ENCODE results near the gene DKK2.

The DKK2 gene

DNA sequence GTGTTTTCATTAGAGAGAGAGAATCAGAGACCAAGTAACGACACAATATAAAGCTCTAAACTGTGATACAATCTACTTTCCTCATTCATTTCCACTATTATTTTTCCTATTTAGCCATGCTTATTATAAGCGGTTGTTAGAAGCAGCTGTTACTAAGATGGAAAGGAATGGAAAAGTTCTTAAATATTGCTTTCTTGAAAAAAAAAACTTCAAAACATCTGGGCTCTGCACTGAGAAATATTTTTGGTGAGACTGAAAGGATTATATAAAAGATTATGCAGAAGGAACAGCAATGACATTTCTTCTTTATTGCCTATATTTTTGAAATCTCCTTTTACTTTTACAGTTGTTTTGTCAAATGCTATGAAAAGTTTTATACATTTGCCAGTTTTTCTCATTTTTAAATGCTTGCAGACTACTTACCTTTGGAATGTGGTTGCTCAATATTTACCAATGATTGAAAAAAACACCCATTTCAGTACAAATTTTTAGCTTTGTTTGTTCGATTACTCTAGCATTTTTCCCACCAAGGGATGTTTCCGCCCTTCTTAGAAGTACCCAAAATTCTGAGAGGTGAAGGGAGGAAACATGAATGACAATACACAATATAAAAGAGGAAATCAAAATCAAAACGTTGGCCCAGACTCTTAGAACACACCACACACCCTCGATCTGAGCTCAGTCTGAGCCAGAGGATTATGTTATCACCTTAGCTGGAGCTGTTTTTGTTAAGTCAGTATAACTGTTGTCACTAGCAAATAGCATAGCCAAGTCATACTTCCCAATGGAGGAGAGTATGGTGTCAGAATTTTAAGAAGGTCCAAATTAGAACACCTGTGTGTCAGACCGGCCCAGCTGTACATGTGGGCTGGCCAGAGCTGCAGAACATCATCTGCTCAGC is 18.4 kb downstream of the DKK2 start:
- Histone ChIP-seq H3K4me3 (ENCODE audit: low read length) (no peak overlapping the region), H3K9me3 (ENCODE audit: control insufficient read depth, insufficient read depth, low read length) (no peaks in the 10 kb centered on the region), H3K36me3 (ENCODE audit: control insufficient read depth, insufficient read depth, low read length) (no peaks in the 10 kb centered on the region), H3K27me3 (ENCODE audit: control insufficient read depth, insufficient read depth, low read length) (no peaks in the 10 kb centered on the region), H3K27ac (ENCODE audit: low read length) (no peak overlapping the region), H3K4me1 (ENCODE audit: control insufficient read depth, insufficient read depth, low read length) (no peaks in the 10 kb centered on the region)
- no CpG with 5 or more reads among the region's 7 CpGs for WGBS (ENCODE audit: insufficient coverage, insufficient read length)
- DNase-seq (ENCODE audit: low read depth, low spot score) = no peak

DNA sequence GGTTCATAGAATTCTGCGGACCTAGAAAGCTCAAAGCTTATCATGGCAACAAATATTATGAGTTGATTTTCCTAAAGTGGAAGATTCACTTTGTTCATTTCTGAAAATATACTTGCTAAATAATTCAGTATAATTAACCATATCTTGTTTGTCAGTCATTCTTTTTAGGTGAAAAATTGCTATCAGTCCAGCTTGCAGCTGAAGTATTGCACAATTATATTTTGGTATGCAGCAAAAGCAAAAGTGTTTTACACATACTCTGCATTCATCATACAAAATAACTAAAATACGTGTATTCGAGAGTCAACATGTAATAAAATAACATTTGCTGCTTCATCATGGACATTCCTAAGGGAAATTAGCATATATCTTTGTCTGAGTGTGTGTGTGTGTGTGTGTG is 24.8 kb downstream of the DKK2 start:
- no peak for DNase-seq (ENCODE audit: low read depth, low spot score)
- WGBS (ENCODE audit: insufficient coverage, insufficient read length) = no CpG with 5 or more reads among the region's 3 CpGs
- no peaks in the 10 kb centered on the region for H3K9me3 ChIP-seq (ENCODE audit: control insufficient read depth, insufficient read depth, low read length)
- no peaks in the 10 kb centered on the region for H3K27me3 ChIP-seq (ENCODE audit: control insufficient read depth, insufficient read depth, low read length)
- no peak overlapping the region for H3K27ac ChIP-seq (ENCODE audit: low read length)
- H3K36me3 ChIP-seq (ENCODE audit: control insufficient read depth, insufficient read depth, low read length) = no peaks in the 10 kb centered on the region
- H3K4me3 ChIP-seq (ENCODE audit: low read length) = no peak overlapping the region
- no peaks in the 10 kb centered on the region for H3K4me1 ChIP-seq (ENCODE audit: control insufficient read depth, insufficient read depth, low read length)

DNA sequence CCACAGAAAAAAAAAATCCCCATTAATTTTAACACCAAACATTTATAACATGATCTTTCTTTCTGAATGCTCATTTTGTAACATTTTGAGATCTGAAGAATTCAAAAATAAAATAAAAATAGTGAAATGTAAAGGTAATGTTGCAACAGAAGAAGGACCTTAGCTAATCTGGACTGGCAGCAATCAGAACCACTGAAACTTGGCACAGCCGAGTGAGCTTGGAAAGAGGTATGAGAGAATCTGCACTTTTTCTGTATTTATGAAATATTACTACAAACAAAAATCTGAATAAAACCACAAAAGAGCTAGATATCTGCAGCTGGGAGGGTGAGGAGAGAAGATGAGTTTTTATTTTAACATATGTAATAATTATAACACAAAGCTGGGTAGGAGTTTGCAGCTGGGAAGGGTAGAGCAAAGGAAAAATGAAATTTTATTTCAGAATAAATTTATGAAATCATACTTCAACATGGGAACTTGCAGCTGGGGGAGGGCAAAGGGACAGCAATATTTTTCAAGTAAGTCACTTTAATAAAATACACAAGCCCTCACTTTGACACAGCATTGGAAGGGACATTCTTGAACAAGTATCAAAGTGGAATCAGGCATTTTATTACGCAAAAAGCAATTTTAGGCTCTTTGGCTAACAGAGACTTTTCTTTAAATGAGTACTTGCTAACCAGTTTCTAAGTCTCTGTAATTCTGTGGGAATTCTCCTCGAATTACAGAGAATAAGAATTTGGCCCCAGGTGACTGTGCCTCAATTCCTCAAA is 26.7 kb downstream of the DKK2 start:
- Histone ChIP-seq H3K27ac (ENCODE audit: low read length) (no peak overlapping the region), H3K4me3 (ENCODE audit: low read length) (no peak overlapping the region), H3K36me3 (ENCODE audit: control insufficient read depth, insufficient read depth, low read length) (no peaks in the 10 kb centered on the region), H3K4me1 (ENCODE audit: control insufficient read depth, insufficient read depth, low read length) (no peaks in the 10 kb centered on the region), H3K27me3 (ENCODE audit: control insufficient read depth, insufficient read depth, low read length) (no peaks in the 10 kb centered on the region), H3K9me3 (ENCODE audit: control insufficient read depth, insufficient read depth, low read length) (no peaks in the 10 kb centered on the region)
- no CpG with 5 or more reads among the region's 3 CpGs for WGBS (ENCODE audit: insufficient coverage, insufficient read length)
- no peak for DNase-seq (ENCODE audit: low read depth, low spot score)

DNA sequence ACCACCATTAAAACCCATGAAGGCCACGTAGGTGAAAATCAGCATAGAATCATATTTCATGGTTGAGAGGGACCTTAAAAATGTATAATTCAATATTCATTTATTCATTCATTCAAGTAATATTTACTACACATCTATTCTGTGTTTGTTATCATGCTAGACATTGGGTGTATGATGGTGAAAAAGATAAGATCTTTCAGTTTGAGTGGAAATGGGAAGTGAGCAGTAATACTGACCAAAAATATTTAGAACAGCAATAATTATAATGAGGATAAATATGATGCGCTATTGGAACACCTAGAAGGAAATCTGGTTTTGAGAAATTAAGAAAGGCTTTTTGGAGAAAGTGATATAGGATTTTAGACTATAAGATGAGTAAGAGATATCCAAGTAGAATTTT is 28.0 kb downstream of the DKK2 start:
- Histone ChIP-seq H3K9me3 (ENCODE audit: control insufficient read depth, insufficient read depth, low read length) (no peaks in the 10 kb centered on the region), H3K27me3 (ENCODE audit: control insufficient read depth, insufficient read depth, low read length) (no peaks in the 10 kb centered on the region), H3K4me1 (ENCODE audit: control insufficient read depth, insufficient read depth, low read length) (no peaks in the 10 kb centered on the region), H3K27ac (ENCODE audit: low read length) (no peak overlapping the region), H3K4me3 (ENCODE audit: low read length) (no peak overlapping the region), H3K36me3 (ENCODE audit: control insufficient read depth, insufficient read depth, low read length) (no peaks in the 10 kb centered on the region)
- whole genome bisulfite sequencing (ENCODE audit: insufficient coverage, insufficient read length) = no CpG with 5 or more reads among the region's 2 CpGs
- no peak for DNase-seq (ENCODE audit: low read depth, low spot score)

DNA sequence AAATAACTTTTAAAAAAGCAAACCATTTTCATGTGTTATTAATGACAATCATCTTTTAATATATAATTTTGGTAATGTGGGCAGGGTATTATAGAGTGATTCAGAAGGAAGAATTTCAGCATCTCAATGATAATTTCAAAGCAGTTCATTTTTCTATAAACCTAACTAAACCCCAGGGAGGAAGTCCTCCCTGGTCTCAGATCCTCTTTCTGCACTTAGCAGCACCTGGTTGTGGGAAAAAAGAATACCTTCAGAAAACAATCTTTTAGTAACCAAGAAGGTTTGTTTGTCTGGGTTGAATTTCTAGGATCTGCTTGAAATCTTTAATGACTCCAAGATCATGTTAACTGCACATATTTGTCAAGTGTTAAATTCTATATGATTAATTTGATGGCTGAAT is 29.9 kb downstream of the DKK2 start:
- H3K4me3 ChIP-seq (ENCODE audit: low read length) = no peak overlapping the region
- no peaks in the 10 kb centered on the region for H3K9me3 ChIP-seq (ENCODE audit: control insufficient read depth, insufficient read depth, low read length)
- no peaks in the 10 kb centered on the region for H3K27me3 ChIP-seq (ENCODE audit: control insufficient read depth, insufficient read depth, low read length)
- DNase-seq (ENCODE audit: low read depth, low spot score) = no peak
- H3K27ac ChIP-seq (ENCODE audit: low read length) = no peak overlapping the region
- H3K4me1 ChIP-seq (ENCODE audit: control insufficient read depth, insufficient read depth, low read length) = no peaks in the 10 kb centered on the region
- no peaks in the 10 kb centered on the region for H3K36me3 ChIP-seq (ENCODE audit: control insufficient read depth, insufficient read depth, low read length)

DNA sequence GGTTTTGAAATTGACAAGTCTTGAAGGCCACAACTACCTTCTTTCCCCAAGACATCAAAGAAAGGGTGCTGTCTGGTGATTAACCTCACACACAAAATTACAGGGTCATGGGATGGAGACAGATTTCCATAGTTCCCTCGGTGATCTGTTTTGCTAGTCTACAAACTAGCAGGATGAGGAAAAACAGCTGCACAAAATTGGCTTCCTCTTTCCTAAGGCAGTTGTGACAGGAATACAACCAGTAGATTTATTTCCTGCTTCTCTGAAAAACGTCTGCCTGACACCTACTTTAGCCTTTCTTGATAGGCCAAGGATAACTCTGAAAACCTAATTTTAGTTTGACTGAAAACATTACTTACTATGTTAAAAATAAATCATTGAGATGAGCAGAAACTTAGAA is 39.6 kb downstream of the DKK2 start:
- Histone ChIP-seq H3K4me3 (ENCODE audit: low read length) (no peak overlapping the region), H3K4me1 (ENCODE audit: control insufficient read depth, insufficient read depth, low read length) (no peaks in the 10 kb centered on the region), H3K27ac (ENCODE audit: low read length) (no peak overlapping the region), H3K27me3 (ENCODE audit: control insufficient read depth, insufficient read depth, low read length) (no peaks in the 10 kb centered on the region), H3K36me3 (ENCODE audit: control insufficient read depth, insufficient read depth, low read length) (no peaks in the 10 kb centered on the region), H3K9me3 (ENCODE audit: control insufficient read depth, insufficient read depth, low read length) (no peaks in the 10 kb centered on the region)
- no CpG with 5 or more reads among the region's 2 CpGs for WGBS (ENCODE audit: insufficient coverage, insufficient read length)
- no peak for DNase-seq (ENCODE audit: low read depth, low spot score)

DNA sequence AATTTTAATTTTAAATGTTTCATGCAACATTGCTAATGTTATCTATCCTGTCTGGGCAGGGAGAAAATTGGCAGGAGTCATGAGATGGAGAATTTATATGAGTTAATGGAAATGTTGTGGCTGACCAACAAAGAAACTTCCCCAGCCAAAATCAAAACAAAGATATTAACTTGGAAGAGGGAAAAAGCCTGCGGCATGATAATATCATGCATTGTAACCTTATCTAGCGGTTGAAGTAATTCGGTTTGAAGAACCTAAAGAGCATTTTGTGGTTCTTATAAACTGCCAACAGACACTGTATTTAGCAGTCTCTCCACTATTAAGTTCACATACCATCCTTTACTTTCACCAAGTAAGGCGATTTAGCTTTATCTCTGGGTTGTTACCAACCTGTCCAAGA is 42.3 kb downstream of the DKK2 start:
- H3K4me3 ChIP-seq (ENCODE audit: low read length) = no peak overlapping the region
- H3K4me1 ChIP-seq (ENCODE audit: control insufficient read depth, insufficient read depth, low read length) = no peaks in the 10 kb centered on the region
- no CpG with 5 or more reads among the region's 4 CpGs for WGBS (ENCODE audit: insufficient coverage, insufficient read length)
- H3K27ac ChIP-seq (ENCODE audit: low read length) = no peak overlapping the region
- no peaks in the 10 kb centered on the region for H3K9me3 ChIP-seq (ENCODE audit: control insufficient read depth, insufficient read depth, low read length)
- DNase-seq (ENCODE audit: low read depth, low spot score) = no peak
- no peaks in the 10 kb centered on the region for H3K27me3 ChIP-seq (ENCODE audit: control insufficient read depth, insufficient read depth, low read length)
- no peaks in the 10 kb centered on the region for H3K36me3 ChIP-seq (ENCODE audit: control insufficient read depth, insufficient read depth, low read length)

DNA sequence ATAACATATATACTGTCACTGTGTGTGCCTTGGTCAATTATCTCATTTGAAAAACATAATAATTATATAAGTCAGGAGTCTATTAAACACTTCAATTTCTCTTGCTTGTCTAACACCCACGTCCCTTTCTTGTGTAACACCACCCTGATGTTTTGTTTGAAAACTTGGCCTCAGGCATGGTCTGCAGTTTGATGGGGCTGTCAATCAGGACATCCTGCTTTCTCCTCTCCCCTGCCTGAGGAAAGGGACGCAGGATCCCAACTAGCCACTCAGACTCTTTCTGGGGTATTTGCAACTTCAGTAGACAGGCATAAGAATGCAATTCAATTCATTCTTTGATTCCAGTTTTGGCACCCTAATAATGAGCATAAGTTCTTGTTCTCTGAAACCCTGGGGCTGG is 48.8 kb downstream of the DKK2 start:
- WGBS (ENCODE audit: insufficient coverage, insufficient read length) = no CpG with 5 or more reads among the region's 2 CpGs
- H3K27me3 ChIP-seq (ENCODE audit: control insufficient read depth, insufficient read depth, low read length) = no peaks in the 10 kb centered on the region
- no peak for DNase-seq (ENCODE audit: low read depth, low spot score)
- H3K4me1 ChIP-seq (ENCODE audit: control insufficient read depth, insufficient read depth, low read length) = no peaks in the 10 kb centered on the region
- no peaks in the 10 kb centered on the region for H3K9me3 ChIP-seq (ENCODE audit: control insufficient read depth, insufficient read depth, low read length)
- no peak overlapping the region for H3K4me3 ChIP-seq (ENCODE audit: low read length)
- H3K27ac ChIP-seq (ENCODE audit: low read length) = no peak overlapping the region
- no peaks in the 10 kb centered on the region for H3K36me3 ChIP-seq (ENCODE audit: control insufficient read depth, insufficient read depth, low read length)

DNA sequence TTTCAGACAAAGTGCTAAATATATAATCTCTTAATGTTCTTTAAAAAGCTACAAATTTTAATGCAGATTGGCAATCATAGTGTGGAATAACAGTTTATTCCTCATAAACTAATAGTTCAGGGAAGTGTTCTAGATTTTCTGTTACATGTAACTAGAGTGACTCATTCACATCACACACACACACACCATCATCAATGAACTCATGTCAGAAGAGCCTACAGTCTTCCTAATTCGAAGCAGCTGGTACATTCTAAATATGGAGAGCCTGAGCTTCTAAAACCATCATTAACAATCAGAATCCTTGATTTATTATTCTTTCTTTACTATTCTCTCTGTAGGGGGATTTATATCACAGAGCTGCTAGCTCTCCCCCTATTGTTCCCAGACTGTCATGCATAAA is 49.6 kb downstream of the DKK2 start:
- H3K9me3 ChIP-seq (ENCODE audit: control insufficient read depth, insufficient read depth, low read length) = no peaks in the 10 kb centered on the region
- no peak overlapping the region for H3K27ac ChIP-seq (ENCODE audit: low read length)
- H3K27me3 ChIP-seq (ENCODE audit: control insufficient read depth, insufficient read depth, low read length) = no peaks in the 10 kb centered on the region
- no peak for DNase-seq (ENCODE audit: low read depth, low spot score)
- H3K36me3 ChIP-seq (ENCODE audit: control insufficient read depth, insufficient read depth, low read length) = no peaks in the 10 kb centered on the region
- H3K4me3 ChIP-seq (ENCODE audit: low read length) = no peak overlapping the region
- no peaks in the 10 kb centered on the region for H3K4me1 ChIP-seq (ENCODE audit: control insufficient read depth, insufficient read depth, low read length)
- WGBS (ENCODE audit: insufficient coverage, insufficient read length) = no CpG with 5 or more reads among the region's 1 CpG

DNA sequence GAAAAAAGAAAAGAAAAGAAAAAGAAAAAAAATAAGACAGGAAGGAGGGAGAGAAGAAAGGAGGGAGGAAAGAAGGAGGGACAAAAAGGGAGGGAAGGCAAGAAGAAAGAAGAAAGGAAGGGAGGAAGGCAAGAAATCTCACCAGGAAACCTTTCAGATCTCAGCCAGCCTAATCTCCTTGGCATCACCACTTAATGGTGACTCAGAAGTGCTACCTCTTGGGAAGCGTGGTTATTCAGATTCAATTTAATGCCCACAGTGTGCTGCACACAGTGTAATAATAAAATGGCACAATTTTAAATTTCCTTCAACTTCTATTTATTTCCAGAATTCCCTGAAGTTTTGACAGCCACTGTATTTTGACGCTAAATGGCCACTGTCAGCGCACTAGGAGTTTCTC is 50.3 kb downstream of the DKK2 start:
- no CpG with 5 or more reads among the region's 3 CpGs for WGBS (ENCODE audit: insufficient coverage, insufficient read length)
- Histone ChIP-seq H3K4me3 (ENCODE audit: low read length) (no peak overlapping the region), H3K9me3 (ENCODE audit: control insufficient read depth, insufficient read depth, low read length) (no peaks in the 10 kb centered on the region), H3K4me1 (ENCODE audit: control insufficient read depth, insufficient read depth, low read length) (no peaks in the 10 kb centered on the region; the same call in 1 of the 2 replicates), H3K27me3 (ENCODE audit: control insufficient read depth, insufficient read depth, low read length) (no peaks in the 10 kb centered on the region), H3K36me3 (ENCODE audit: control insufficient read depth, insufficient read depth, low read length) (no peaks in the 10 kb centered on the region), H3K27ac (ENCODE audit: low read length) (no peak overlapping the region)
- DNase-seq (ENCODE audit: low read depth, low spot score) = no peak

All from iPS DF 6.9 (cell line).